ENCODE results near the gene MVD. TPM values are rescaled to one million over a fixed set of nuclear protein-coding genes. Genes with fewer than 3 reads are reported as not detected.

MVD gene
- total and polyA plus RNA-seq, 7 donors = 16.8 to 206 (median 25.7) TPM

GRCh38 chr16:88630433-88630832, 32.5 kb downstream of the MVD start:
- Histone ChIP-seq H3K4me1 (peaks cover 0 to 18% (median 15%) of the 10 kb centered on the region in 4 donors), H3K9me3 (no peaks in the 10 kb centered on the region), H3K4me3 (no peak overlapping the region), H3K36me3 (peaks cover 28 to 76% (median 55%) of the 10 kb centered on the region in 4 donors), H3K27me3 (peaks cover 0 to 23% (median 19%) of the 10 kb centered on the region in 3 donors), H3K27ac (no peak overlapping the region)
- TF ChIP-seq POLR2A (IDR thresholded peaks at IDR 0.05) = no peak
- no peak for TF ChIP-seq POLR2AphosphoS5 (IDR thresholded peaks at IDR 0.05)
- no peak for TF ChIP-seq EP300 (IDR thresholded peaks at IDR 0.05)
- no peak for TF ChIP-seq CTCF (IDR thresholded peaks at IDR 0.05)
- intact Hi-C loops (cut with DNase I) = no loop called here
- no peak for DNase-seq
- WGBS, 2 donors = 89 to 97% methylated on average over 11 to 12 of the region's 12 CpGs

GRCh38 chr16:88629835-88630234, 33.1 kb downstream of the MVD start:
- H3K27ac ChIP-seq = no peak overlapping the region
- H3K36me3 ChIP-seq = peaks cover 30 to 82% (median 61%) of the 10 kb centered on the region in 4 donors
- peaks cover 0 to 14% (median 12%) of the 10 kb centered on the region in 4 donors for H3K4me1 ChIP-seq
- DNase-seq = no peak
- intact Hi-C loops (cut with DNase I) = no loop called here
- H3K27me3 ChIP-seq = peaks cover 0 to 17% (median 14%) of the 10 kb centered on the region in 3 donors
- H3K9me3 ChIP-seq = no peaks in the 10 kb centered on the region
- 86% methylated on average over 9 of the region's 9 CpGs for WGBS, 2 donors
- no peak for TF ChIP-seq CTCF (IDR thresholded peaks at IDR 0.05)
- TF ChIP-seq POLR2AphosphoS5 (IDR thresholded peaks at IDR 0.05) = no peak
- no peak for TF ChIP-seq POLR2A (IDR thresholded peaks at IDR 0.05)
- no peak for TF ChIP-seq EP300 (IDR thresholded peaks at IDR 0.05)
- H3K4me3 ChIP-seq = no peak overlapping the region

- Histone ChIP-seq H3K27ac (no peak overlapping the region), H3K4me3 (no peak overlapping the region), H3K36me3 (peaks cover 43 to 95% (median 74%) of the 10 kb centered on the region in 4 donors), H3K9me3 (no peaks in the 10 kb centered on the region), H3K4me1 (peaks cover 0 to 1% (median under 1%) of the 10 kb centered on the region in 4 donors), H3K27me3 (peaks cover 0 to 5% (median 4%) of the 10 kb centered on the region in 3 donors)
- intact Hi-C loops (cut with DNase I) = no loop called here
- no peak for DNase-seq
- 74% methylated on average over 12 of the region's 12 CpGs for WGBS, 2 donors
- TF ChIP-seq CTCF (IDR thresholded peaks at IDR 0.05) = no peak
- no peak for TF ChIP-seq POLR2AphosphoS5 (IDR thresholded peaks at IDR 0.05)
- TF ChIP-seq EP300 (IDR thresholded peaks at IDR 0.05) = no peak
- TF ChIP-seq POLR2A (IDR thresholded peaks at IDR 0.05) = no peak
Observed at GRCh38 chr16:88628512-88628974, 34.3 kb downstream of the MVD start.

- Histone ChIP-seq H3K9me3 (no peaks in the 10 kb centered on the region), H3K4me3 (no peak overlapping the region), H3K27ac (no peak overlapping the region), H3K36me3 (peaks cover 50 to 99% (median 82%) of the 10 kb centered on the region in 4 donors), H3K4me1 (no peaks in the 10 kb centered on the region), H3K27me3 (no peaks in the 10 kb centered on the region)
- DNase-seq = no peak
- intact Hi-C loops (cut with DNase I) = no loop called here
- WGBS, 2 donors = 96% methylated on average over 27 of the region's 27 CpGs
- no peak for TF ChIP-seq EP300 (IDR thresholded peaks at IDR 0.05)
- TF ChIP-seq POLR2AphosphoS5 (IDR thresholded peaks at IDR 0.05) = no peak
- TF ChIP-seq CTCF (IDR thresholded peaks at IDR 0.05) = no peak
- no peak for TF ChIP-seq POLR2A (IDR thresholded peaks at IDR 0.05)
Observed at GRCh38 chr16:88627531-88628411, 35.1 kb downstream of the MVD start.
